Kidney epithelial cell (primary cell): ENCODE data around the gene STN1. TPM values are rescaled to one million over a fixed set of nuclear protein-coding genes. Genes with fewer than 3 reads are reported as not detected.

ENCODE experiments used
- DNase-seq: peaks from one replicate; pipeline ENCODE4 v3.0.0-alpha.2; 2010; ENCODE audit warnings: low read depth
- H3K27me3 ChIP-seq: 2 replicates; pipeline ENCODE4 v1.6.0; 2011; ENCODE audit warnings: low read length; ENCODE audit not compliant: control insufficient read depth, insufficient read depth
- H3K36me3 ChIP-seq: 2 replicates; pipeline ENCODE4 v1.5.1; 2011; ENCODE audit warnings: low read length; ENCODE audit not compliant: control insufficient read depth, insufficient read depth
- H3K4me3 ChIP-seq: 2 replicates; pipeline ENCODE4 v1.5.1; 2011; ENCODE audit warnings: low read depth, mild to moderate bottlenecking, control low read depth, low read length
- total RNA-seq: library from RNA; depleted of rRNA; stranded (reverse); fragments of >200 nt; gene quantifications from 2 replicates; pipeline ENCODE4 v1.2.3, GENCODE V29; 2015
- TF ChIP-seq, protein P1 (sequence below): IDR thresholded peaks from 2 replicates; pipeline ENCODE4 v1.5.1; 2011; ENCODE audit warnings: mild to moderate bottlenecking, moderate library complexity, low read length, control low read depth, inconsistent platforms; ENCODE audit not compliant: insufficient read depth, poor library complexity, severe bottlenecking

The STN1 gene
- total RNA-seq, 1 donor from 2014 or later, result 25.1 TPM

DNA sequence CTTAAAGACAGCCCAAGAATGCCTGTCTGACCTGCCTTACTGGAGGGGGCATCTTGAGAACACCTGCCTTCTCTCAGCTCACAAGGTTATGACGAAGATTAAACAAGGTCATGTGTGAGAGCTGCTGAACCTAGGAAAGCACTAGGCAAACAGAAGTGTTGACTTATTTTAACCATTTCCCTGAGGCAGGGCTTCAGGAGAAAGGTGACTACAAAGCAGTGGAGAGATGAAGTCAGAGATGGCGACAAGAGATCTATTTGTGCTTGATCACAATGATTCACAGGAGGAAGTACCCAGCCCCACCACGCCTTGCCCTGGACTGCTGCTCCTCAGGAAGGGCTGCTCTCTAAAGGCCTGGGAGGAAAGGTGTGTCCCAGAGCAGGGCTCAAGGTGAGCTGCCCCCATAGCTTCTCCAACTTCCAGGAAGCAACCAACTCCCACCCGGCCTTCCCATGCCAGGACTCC, 27.8 kb downstream of the STN1 start:
- no peaks in the 10 kb centered on the region for H3K27me3 ChIP-seq
- TF ChIP-seq, protein P1, sequence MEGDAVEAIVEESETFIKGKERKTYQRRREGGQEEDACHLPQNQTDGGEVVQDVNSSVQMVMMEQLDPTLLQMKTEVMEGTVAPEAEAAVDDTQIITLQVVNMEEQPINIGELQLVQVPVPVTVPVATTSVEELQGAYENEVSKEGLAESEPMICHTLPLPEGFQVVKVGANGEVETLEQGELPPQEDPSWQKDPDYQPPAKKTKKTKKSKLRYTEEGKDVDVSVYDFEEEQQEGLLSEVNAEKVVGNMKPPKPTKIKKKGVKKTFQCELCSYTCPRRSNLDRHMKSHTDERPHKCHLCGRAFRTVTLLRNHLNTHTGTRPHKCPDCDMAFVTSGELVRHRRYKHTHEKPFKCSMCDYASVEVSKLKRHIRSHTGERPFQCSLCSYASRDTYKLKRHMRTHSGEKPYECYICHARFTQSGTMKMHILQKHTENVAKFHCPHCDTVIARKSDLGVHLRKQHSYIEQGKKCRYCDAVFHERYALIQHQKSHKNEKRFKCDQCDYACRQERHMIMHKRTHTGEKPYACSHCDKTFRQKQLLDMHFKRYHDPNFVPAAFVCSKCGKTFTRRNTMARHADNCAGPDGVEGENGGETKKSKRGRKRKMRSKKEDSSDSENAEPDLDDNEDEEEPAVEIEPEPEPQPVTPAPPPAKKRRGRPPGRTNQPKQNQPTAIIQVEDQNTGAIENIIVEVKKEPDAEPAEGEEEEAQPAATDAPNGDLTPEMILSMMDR, result no peak
- no peak overlapping the region for H3K4me3 ChIP-seq
- no peak for DNase-seq
- peaks cover 1% of the 10 kb centered on the region for H3K36me3 ChIP-seq

DNA sequence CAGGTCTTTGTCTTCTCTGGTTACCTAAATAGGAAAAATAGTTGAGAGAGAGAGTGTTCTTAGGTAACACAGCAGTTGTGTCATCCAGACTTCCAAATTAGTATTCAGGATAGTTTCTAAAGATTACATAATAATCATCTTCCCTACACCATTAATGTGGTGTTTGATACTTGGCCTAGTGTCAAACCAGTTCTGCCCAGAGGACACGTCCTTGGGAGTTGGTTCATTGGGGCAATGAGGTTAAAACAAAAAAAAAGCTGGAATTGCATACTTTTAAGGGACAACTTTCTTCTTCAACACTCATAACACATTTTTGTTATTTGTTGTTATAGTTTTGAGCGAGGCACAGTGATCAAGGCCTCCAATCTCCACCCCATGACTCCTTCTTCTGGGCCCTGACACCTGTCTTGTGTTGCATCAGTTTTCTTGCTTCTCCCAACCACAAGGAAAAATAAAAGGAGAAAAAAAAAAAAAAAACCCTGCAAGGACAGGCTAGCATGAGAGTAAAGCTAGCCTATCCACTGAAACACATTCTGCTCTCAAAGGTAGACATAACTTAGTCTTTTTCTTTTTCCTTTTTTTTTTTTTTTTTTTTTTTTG, 28.8 kb downstream of the STN1 start:
- no peak for DNase-seq
- TF ChIP-seq, protein P1, result no peak

DNA sequence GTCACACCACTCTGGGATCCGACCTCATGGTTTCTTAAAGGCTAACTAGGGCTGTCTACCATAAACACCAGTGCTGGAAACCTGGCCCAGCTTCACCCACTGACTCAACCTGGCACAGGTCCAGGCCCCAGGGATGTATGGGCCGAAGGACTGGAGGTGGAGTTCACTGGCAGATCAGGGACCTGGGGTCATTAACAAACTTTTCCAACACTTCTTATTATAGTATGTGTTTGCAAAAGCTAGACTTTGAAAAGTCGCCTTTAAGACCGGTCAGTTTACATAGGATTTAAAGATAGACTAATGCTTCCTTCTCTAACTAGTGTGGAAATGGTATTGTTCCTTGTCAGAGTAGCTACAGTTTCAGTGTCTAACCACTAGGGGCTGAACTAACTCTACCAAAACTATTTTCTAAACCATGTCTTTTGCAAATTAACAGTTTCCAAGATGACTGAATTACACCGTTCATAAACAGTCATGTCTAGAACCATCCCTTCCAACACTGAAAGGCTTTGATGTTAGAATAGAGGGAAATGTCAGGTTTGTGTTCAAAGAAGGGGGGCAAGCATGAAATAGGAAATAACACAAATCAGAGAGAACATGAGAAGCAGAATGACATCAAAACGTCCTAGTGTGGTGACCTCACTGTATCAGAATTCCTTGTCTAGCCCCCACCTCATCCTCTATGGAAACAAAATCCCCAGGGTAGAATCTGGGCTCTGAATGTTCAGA, 29.7 kb downstream of the STN1 start:
- H3K4me3 ChIP-seq, result no peak overlapping the region
- no peaks in the 10 kb centered on the region for H3K27me3 ChIP-seq
- H3K36me3 ChIP-seq, result peaks cover 1% of the 10 kb centered on the region
- TF ChIP-seq, protein P1, result peak; percentile 81
- DNase-seq, result peak; percentile 69

More for the DNA sequence above, 28.8 kb downstream of the STN1 start:
- no peak overlapping the region for H3K4me3 ChIP-seq
- peaks cover 1% of the 10 kb centered on the region for H3K36me3 ChIP-seq
- H3K27me3 ChIP-seq, result no peaks in the 10 kb centered on the region

DNA sequence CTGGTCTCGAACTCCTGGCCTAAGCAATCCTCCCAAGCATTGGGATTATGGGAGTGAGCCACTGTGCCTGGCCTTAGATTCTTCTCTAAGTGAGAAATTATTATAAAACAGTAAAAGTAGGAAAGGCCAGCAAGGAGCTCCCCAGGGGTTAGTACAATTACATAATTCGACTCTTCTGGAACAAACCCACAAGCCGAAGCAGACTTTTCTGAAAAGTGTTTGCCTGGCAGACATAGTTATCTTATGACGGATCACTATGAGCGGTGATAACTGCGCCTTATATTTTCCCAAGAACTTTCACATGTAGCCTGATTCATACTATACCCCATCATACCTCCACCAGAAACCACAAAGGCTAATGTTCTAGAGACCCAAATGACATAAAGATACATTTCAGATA, 32.4 kb downstream of the STN1 start:
- no peak overlapping the region for H3K4me3 ChIP-seq
- DNase-seq, result no peak
- H3K27me3 ChIP-seq, result no peaks in the 10 kb centered on the region
- H3K36me3 ChIP-seq, result no peaks in the 10 kb centered on the region
- TF ChIP-seq, protein P1, result no peak

DNA sequence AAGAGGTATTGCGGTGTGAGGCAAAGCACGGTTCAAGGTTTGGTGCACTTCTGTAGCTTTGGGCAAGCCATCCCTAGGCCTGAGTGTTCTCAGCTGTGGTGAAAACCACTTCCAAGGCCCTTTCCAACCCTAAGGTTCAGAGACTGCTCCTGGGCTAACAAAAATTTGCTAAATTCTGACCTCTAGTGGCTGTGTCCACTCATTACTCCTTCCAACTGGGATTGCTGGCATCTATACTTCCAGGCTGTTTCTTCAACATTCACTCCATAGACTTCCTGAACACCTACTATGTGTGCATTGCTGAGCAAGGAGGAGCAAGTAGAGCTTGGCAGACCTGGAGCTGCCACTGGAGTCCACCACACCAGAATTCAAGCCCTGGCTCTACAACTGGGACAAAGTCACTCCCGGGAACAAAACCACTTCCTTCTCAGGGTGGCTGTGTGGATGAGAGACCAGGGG, 33.3 kb downstream of the STN1 start:
- TF ChIP-seq, protein P1, result peak; percentile 59
- Histone ChIP-seq H3K27me3 (no peaks in the 10 kb centered on the region), H3K36me3 (no peaks in the 10 kb centered on the region), H3K4me3 (no peak overlapping the region)
- DNase-seq, result no peak
